ENCODE measurements around the gene CDH22.

DNA sequence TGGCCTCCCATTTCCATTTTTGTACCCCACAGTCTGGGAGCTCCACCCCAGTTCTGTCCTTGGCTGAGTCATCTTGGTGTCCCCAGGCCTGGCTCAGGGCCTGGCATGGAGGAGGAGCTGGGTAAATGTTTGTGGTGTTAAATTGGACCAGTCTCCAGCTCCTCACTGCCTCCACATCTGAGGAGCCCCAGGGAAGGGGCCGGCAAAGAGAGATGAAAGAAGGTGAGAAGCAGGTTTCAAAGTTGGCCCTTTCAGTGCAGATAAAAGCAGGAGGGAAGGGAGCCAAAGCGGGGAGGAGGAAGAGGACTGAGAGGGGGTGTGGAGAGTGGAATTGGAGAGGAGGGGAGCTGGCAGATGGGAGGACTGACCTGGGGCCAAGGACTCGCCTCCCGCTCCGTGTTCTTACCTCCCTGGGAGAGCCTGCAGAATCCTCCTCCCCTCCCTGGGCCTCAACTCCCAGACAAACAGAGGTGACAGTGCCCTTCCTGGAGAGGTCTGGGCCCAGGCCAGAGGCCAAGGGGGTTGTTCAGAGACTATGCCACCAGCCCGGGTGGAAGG lies 101.2 kb downstream of the CDH22 start:
- no peak for TF ChIP-seq ZZZ3 (IDR thresholded peaks at IDR 0.05)
- TF ChIP-seq, protein P1, sequence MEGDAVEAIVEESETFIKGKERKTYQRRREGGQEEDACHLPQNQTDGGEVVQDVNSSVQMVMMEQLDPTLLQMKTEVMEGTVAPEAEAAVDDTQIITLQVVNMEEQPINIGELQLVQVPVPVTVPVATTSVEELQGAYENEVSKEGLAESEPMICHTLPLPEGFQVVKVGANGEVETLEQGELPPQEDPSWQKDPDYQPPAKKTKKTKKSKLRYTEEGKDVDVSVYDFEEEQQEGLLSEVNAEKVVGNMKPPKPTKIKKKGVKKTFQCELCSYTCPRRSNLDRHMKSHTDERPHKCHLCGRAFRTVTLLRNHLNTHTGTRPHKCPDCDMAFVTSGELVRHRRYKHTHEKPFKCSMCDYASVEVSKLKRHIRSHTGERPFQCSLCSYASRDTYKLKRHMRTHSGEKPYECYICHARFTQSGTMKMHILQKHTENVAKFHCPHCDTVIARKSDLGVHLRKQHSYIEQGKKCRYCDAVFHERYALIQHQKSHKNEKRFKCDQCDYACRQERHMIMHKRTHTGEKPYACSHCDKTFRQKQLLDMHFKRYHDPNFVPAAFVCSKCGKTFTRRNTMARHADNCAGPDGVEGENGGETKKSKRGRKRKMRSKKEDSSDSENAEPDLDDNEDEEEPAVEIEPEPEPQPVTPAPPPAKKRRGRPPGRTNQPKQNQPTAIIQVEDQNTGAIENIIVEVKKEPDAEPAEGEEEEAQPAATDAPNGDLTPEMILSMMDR (IDR thresholded peaks at IDR 0.05 in 2 of 3, conservative IDR thresholded peaks at IDR 0.05 in 1 of 3; ENCODE audit: insufficient read depth in 2 of 3, low read depth in 1 of 3, low read length in 3 of 3), result no peak
- TF ChIP-seq COPS2 (conservative IDR thresholded peaks at IDR 0.05), result no peak
- no peak for TF ChIP-seq NONO (IDR thresholded peaks at IDR 0.05; ENCODE audit: low read depth in 2 of 2, low read length in 1 of 2)
